Hippocampal formation (tissue), 2 donors: ENCODE results near the gene SEMA3F.
A peak's percentile ranks its signal among the peaks of the same experiment; 100 is the strongest.

Experiments
- DNase-seq, 2 donors: peaks; one replicate each; lab custom pipeline; 2025; lab: John Stamatoyannopoulos, UW

The SEMA3F gene

GRCh38 chr3:50155891-50156290, 767 bp downstream of the SEMA3F start:
- DNase-seq = no peak

- no peak for DNase-seq
Measured at GRCh38 chr3:50156549-50157493, 1.7 kb downstream of the SEMA3F start.

- DNase-seq = no peak
Measured at GRCh38 chr3:50157827-50158529, 2.9 kb downstream of the SEMA3F start.

- no peak for DNase-seq
Measured at GRCh38 chr3:50158530-50159146, 3.5 kb downstream of the SEMA3F start.

GRCh38 chr3:50160561-50160983, 5.4 kb downstream of the SEMA3F start:
- no peak for DNase-seq

- no peak for DNase-seq
Measured at GRCh38 chr3:50161320-50161719, 6.2 kb downstream of the SEMA3F start.

- no peak for DNase-seq
Measured at GRCh38 chr3:50162034-50162883, 7.1 kb downstream of the SEMA3F start.

- peak; percentile 11 to 14 for DNase-seq
Measured at GRCh38 chr3:50163572-50164455, 8.7 kb downstream of the SEMA3F start.

GRCh38 chr3:50164481-50164880, 9.4 kb downstream of the SEMA3F start:
- DNase-seq = no peak

- peak in 1 of 2 donors; percentile 27 for DNase-seq
Measured at GRCh38 chr3:50164984-50165909, 10.1 kb downstream of the SEMA3F start.

GRCh38 chr3:50165910-50166538, 10.9 kb downstream of the SEMA3F start:
- DNase-seq = peak in 1 of 2 donors; percentile 8

GRCh38 chr3:50166620-50167019, 11.5 kb downstream of the SEMA3F start:
- DNase-seq = no peak

- no peak for DNase-seq
Measured at GRCh38 chr3:50167069-50167840, 12.1 kb downstream of the SEMA3F start.

- no peak for DNase-seq
Measured at GRCh38 chr3:50167841-50168209, 12.7 kb downstream of the SEMA3F start.

GRCh38 chr3:50168388-50168787, 13.3 kb downstream of the SEMA3F start:
- DNase-seq = no peak

GRCh38 chr3:50168791-50169190, 13.7 kb downstream of the SEMA3F start:
- DNase-seq = no peak

GRCh38 chr3:50169232-50169832, 14.2 kb downstream of the SEMA3F start:
- DNase-seq = no peak

GRCh38 chr3:50169858-50170257, 14.7 kb downstream of the SEMA3F start:
- DNase-seq = no peak
